DMS153 treated with DMSO at 0.1 percent for 48 hours (cell line): ENCODE results near the gene TENM4.
"Not testable (repeated sequence)": the region's sequence is repeated elsewhere in the genome, so short reads cannot be mapped to it uniquely, and the experiment has no call there.

Experiments
- DNase-seq: peaks from one replicate; lab custom pipeline; 2025; ENCODE audit not compliant: unreplicated experiment; lab: John Stamatoyannopoulos, UW

Gene TENM4

DNA sequence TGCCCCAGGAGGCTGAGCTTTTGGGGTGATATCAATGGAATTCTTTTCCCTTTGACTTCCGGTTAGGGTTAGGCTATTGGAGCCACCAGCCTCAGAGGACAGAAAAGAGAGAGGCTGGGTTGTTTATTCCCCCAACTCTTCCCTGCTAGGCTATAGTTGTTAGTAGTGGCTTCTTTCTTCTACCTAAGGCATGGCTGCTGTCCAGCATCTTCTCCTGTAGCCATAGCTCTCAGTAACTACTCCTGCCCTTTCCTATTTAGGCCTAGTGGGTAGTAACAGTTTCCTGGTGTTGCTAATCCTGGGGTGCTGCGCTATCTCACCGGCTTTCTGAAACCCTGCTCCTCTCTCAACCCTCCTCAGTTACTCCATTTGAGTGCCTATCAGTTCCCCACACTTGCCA, 184.9 kb downstream of the TENM4 start:
- DNase-seq, result no peak

DNA sequence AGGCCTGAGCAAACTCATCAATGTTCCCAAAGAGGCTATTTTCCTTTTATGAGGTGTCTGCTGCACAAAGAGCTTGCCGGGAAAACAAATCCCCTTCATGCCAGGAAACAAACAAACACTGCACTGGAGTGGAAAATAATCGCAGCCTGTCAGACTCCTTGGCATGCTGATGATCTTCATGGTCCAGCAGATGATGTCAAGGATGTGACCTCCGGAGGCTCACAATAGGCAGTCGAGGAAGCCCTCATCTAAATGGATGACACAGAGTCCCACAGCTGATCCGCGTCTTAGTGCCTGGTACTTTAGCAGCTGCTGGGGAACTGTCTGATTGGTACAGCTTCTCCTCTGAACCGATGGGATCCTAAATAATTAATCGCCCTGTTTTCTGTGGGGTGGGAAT, 187.6 kb downstream of the TENM4 start:
- DNase-seq, result no peak

DNA sequence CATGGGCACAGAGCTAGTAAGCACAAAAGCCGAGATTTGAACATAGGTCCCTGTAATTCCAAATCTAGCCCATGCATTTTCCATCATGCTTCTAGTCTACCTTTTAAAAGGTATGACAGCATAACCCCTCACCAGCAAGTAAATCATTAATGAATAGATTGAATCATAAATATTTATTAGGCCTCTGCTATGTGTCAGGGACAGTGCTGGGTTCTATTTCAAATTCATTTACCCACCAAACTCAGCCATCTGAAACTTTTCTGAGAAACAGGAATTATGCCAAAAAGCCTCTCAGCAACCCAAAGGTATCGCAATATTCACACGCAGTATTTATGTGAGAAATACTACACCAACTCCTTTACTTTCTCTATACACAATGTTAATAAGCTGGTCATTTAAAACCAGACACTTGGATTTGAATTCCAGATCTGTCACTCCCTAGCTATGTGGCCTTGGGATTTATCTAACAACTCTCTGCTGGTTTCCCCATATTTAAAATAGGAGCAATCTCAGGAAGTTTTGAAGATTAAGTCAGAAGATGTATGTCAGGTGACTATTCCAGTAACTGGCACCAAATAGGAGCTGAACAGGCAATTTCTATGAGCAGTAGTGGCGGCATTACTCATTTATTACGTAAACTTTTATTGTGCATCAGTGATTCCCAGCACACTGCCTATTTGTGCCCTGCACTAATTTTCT, 191.4 kb downstream of the TENM4 start:
- no peak for DNase-seq

- no peak for DNase-seq
These were observed 196.0 kb downstream of the TENM4 start for GRCh38 chr11:79244798-79245197.

GRCh38 chr11:79244241-79244772, 196.5 kb downstream of the TENM4 start:
- no peak for DNase-seq

GRCh38 chr11:79243422-79244210, 197.2 kb downstream of the TENM4 start:
- DNase-seq, result no peak

GRCh38 chr11:79242616-79243015, 198.2 kb downstream of the TENM4 start:
- no peak for DNase-seq

- no peak for DNase-seq
These were observed 199.0 kb downstream of the TENM4 start for GRCh38 chr11:79241852-79242241.

DNA sequence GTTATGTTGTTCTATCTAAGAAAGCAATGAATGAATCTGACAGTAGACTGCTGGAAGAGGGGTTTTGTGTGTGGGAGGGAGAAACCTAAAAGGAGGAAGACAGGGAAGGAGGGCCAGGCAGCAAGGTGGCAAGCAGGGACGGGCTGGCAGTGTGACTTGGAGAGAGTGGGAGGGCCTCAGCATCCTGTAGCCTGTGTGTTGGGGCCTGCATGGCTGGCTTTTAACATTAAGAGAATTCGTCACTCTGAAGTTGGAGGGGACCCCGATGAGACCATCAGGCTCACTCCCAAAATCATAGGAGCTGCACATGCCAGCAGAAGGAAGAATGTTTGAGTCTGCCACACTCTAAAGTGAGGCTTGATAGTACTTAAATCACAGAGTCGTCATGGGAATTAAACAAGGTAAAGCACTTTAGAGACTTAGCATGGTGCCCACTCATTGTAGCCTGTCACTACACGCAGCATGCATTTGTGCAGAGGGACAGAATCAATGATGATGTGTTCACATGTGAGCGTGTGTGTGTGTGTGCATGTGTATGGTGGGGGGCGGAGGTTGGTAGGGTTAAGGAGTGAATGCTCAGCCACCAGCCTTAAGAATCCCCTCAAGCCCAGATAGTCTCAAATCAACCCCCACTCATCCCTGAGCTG, 199.5 kb downstream of the TENM4 start:
- DNase-seq, result no peak

DNA sequence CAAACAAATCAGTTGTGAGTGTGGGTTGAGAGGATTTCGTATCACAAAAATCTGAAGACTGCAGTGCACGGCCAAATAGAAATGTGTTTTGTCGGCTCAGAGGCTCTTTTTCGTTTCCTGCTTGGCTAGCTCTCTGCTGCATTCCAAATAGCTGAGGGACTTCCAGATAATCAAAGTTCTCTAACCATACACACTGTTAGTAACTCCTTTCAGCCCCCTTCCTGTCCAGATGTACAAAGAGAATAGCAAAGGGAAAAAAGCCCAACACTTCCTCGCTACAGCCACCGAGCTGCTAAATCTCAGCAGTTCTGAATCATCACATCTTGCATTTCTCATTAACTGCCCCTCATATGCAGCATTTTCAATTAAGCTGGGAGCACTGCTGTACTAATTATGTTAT, 203.1 kb downstream of the TENM4 start:
- no peak for DNase-seq

DNA sequence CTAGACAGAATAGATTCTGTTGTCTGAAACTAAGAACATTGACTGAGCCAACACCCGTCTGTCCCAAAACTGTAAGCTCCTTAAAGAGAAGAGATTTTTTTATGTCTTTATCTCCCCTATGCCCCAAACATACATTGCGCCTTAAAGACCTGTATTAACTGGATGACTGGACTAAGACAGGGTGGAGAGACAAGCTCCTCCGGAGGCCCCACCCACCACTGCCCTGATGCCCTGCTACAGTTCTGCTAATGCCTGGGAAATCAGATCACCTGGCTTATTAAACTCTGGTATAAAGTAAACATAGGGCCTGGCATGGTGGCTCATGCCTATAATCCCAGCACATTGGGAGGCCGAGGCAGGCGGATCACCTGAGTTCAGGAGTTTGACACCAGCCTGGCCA, 203.7 kb downstream of the TENM4 start:
- no peak for DNase-seq

GRCh38 chr11:79236541-79236971, 204.3 kb downstream of the TENM4 start:
- no peak for DNase-seq

GRCh38 chr11:79235696-79236095, 205.1 kb downstream of the TENM4 start:
- DNase-seq, result no peak

- DNase-seq, result no peak
These were observed 208.5 kb downstream of the TENM4 start for GRCh38 chr11:79232346-79232745.

DNA sequence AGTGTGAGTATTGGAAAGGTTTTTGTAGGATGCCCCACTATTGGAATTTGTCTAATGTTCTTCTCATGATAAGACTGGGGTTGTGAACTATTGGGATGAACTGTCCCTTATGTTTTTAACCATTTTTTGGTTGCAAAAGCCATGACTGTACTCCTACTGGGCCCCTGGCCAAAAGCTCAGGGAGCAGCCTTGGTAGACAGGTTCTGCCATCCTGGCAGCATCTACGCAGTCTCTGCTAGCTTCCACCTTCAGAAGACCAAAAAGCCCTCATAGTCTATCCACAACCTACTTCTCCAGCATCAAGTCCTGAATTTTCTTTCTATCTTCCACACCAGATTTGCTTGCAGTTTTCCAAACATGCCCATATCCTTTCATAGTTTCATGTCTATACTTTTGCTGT, 211.8 kb downstream of the TENM4 start:
- no peak for DNase-seq

- DNase-seq, result no peak
These were observed 212.8 kb downstream of the TENM4 start for GRCh38 chr11:79227767-79228755.

DNA sequence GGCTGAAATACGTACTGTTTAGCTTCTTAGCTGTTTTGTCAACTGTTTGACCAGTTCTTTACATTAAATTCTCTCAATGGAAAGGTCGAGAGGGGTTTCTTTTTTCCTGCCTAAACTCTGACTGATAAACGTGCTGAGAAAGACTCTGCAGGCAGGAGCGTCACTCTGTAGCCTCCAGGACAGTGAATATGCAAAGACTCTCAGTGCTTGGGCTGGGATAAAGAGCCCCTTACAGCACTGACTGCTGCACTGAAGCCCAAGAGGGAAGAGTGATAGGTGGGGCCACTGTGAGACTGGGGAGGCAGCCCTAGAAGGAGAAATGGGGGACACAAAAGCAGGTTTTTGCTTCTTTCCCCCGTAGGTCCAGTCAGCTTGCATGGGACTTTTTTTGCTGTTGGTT, 213.5 kb downstream of the TENM4 start:
- DNase-seq, result no peak

DNA sequence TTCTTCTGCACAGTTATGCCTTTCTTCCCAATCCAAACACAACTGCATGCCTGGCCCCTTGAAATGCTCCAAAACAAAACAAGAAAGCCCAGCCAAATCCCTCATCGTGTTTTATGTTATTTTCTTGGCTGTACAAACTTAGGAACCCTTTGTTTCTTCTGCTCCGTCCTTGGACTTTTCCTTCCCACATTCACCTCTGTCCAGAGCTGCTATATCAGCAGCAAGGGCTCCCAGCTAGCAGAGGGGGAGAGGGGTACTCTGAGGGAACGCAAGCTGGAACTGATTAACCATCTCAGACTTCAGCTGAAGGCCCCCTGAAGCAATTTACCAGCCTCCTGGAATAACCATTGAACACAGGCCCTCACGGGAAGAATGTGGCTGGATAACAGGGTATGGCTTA, 214.7 kb downstream of the TENM4 start:
- DNase-seq, result no peak

- not testable (repeated sequence) for DNase-seq
These were observed 218.7 kb downstream of the TENM4 start for GRCh38 chr11:79222163-79222562.

- DNase-seq, result no peak
These were observed 219.2 kb downstream of the TENM4 start for GRCh38 chr11:79221444-79222130.
